Stimulated activated memory B cell treated with anti-CD40 and anti-IgM and Interleukin-4, amounts not matched to agents 10 μg/mL and 1 μg/mL and 100 μg/mL, for 72 hours (primary cell): ENCODE data around the gene APC2.

Source experiments
- ATAC-seq: fragments of 150-1000 bp; cut with Tn5 transposase; 2 replicates; pipeline ENCODE4 v1.10.0; 2021
- H3K27ac Mint-ChIP-seq: one replicate; pipeline ENCODE4 v1.8.0; 2022; ENCODE audit warnings: mild to moderate bottlenecking, mixed read lengths
- H3K27me3 Mint-ChIP-seq: one replicate; pipeline ENCODE4 v1.8.0; 2022; ENCODE audit warnings: mixed read lengths
- H3K36me3 Mint-ChIP-seq: one replicate; pipeline ENCODE4 v1.8.0; 2022; ENCODE audit warnings: mixed read lengths
- H3K4me1 Mint-ChIP-seq: one replicate; pipeline ENCODE4 v1.8.0; 2022; ENCODE audit warnings: mixed read lengths
- H3K4me3 Mint-ChIP-seq: one replicate; pipeline ENCODE4 v1.8.0; 2022; ENCODE audit warnings: mild to moderate bottlenecking, moderate library complexity, mixed read lengths
- H3K9me3 Mint-ChIP-seq: one replicate; pipeline ENCODE4 v1.8.0; 2022; ENCODE audit warnings: mixed read lengths

Gene APC2

DNA sequence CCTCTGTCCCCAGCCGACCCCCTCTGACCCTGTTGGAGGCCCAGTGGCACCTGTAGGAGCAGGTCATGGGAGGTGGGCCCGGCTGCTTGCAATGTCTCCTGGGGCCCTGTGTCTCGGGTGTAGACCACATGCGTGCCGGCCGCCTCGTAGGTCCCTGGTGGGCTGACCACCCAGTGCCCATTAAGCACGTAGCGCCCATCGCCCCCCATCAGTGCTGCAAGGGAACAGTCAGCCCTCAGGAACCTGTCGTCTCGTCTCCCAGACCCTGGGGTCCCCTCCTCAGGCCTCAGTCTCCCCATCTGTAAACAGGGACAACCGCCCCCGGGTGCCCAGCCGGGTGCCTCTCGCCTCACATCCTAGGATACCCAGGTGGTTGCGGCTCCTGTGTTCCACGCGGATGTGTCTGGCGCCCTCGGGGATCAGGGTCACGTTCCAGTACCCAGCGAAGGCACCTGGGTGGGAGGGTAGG, 57.3 kb downstream of the APC2 start:
- no peak for ATAC-seq
- Mint-ChIP-seq H3K4me1 (peaks cover 12% of the 10 kb centered on the region), H3K27me3 (peaks cover 95% of the 10 kb centered on the region), H3K4me3 (no peak overlapping the region), H3K36me3 (peaks cover 5% of the 10 kb centered on the region), H3K27ac (no peak overlapping the region), H3K9me3 (peaks cover 6% of the 10 kb centered on the region)

DNA sequence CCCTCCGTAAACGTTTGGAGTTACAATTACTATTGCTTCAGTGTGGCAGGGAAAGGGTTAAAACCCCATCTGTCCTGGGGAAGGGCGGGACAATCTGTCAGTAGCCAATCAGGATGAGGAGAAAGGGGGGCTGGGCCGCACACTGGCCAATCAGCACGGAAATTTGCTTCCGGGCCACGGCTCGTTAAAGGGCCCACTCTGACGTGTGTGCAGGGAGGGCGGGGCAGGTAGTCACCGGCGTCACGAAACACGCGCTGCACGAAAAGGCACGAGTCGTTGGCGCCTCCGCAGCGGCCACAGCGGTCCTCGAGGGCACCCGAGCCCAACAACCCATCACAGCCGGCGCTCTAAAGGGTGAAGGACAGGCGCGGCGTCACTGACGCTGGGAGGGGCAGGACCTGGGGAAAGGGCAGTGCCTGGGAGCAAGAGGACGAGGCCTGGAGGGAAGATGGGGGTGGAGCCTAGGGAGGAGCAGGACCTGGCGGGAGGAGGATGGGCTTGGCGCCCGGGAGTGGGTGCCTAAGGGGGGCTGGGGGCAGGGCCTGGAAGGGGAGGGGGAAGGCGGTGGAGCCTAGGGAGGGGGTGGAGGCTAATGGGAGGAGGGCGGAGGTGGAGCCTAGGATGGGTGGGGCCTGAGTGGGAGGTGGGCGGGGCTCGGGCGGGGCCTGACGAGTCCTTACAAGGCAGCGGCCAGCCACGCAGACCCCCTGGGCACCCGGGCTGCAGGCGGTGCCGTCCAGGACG, 58.0 kb downstream of the APC2 start:
- ATAC-seq = peak; percentile 82
- Mint-ChIP-seq H3K27me3 (peaks cover 97% of the 10 kb centered on the region), H3K36me3 (peaks cover 5% of the 10 kb centered on the region), H3K4me1 (peaks cover 12% of the 10 kb centered on the region), H3K9me3 (peaks cover 6% of the 10 kb centered on the region), H3K27ac (peak overlapping the region; percentile 94), H3K4me3 (peak overlapping the region; percentile 87)

DNA sequence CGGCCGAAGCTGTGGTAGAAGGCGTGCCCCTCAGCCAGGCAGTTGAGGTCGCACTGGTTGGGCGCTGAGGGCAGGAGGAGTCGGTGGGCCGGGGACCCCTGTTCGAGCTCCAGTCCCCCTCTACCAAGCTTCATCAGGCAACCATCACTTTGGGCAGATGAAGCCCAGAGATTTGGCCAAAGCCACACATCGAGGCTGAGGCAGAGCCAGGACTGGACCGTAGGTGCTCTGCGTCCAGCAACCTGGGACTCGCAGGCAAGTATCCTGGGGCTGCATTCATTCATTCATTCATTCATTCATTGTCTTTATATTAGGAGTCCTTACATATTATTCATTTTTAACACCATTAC, 58.6 kb downstream of the APC2 start:
- ATAC-seq = no peak
- Mint-ChIP-seq H3K27ac (peak overlapping the region; percentile 94), H3K4me1 (peaks cover 12% of the 10 kb centered on the region), H3K4me3 (peak overlapping the region; percentile 12), H3K36me3 (peaks cover 5% of the 10 kb centered on the region), H3K27me3 (peaks cover 92% of the 10 kb centered on the region), H3K9me3 (peaks cover 6% of the 10 kb centered on the region)

DNA sequence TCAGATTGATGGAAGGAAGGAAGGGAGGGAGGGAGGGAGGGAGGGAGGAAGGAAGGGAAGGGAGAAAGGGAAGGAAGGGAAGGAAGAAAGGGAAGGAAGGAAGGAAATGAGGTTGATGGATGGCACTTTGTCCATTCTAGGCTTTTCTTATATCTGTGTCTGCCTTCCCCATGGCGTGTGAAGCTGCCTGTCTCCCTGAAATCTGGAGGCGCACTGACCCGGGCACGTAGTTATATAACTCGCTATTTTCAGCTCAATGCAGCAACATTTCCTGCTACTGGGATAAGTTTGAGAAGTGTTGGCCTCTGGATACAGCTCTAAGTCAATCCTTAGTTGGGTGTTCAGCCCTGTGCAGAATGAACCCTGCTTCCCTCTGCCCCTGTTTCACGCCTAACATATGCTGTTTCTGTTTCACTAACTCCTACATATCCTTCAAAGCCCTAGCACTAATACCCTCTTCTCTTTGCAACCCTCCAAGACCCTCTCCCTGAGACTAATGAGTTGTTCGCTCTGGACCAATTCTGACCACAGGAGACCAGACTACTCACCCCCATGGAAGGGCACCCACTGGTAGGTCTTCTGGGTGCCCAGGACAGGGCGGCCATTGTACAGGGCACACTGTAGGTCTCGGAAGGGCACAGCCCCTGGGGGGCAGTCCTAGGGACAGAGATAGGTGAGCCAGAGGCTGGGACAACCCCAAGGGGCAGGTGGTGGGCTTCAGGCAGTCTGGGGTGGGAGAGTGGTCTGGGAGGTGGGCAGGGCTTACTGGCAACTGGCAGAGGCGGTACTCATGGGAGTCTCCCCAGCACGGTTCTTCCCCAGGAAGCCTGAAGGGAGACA, 59.9 kb downstream of the APC2 start:
- Mint-ChIP-seq H3K9me3 (peaks cover 6% of the 10 kb centered on the region), H3K27me3 (peaks cover 92% of the 10 kb centered on the region), H3K36me3 (peaks cover 5% of the 10 kb centered on the region), H3K4me3 (no peak overlapping the region), H3K4me1 (peaks cover 18% of the 10 kb centered on the region), H3K27ac (no peak overlapping the region)
- no peak for ATAC-seq

DNA sequence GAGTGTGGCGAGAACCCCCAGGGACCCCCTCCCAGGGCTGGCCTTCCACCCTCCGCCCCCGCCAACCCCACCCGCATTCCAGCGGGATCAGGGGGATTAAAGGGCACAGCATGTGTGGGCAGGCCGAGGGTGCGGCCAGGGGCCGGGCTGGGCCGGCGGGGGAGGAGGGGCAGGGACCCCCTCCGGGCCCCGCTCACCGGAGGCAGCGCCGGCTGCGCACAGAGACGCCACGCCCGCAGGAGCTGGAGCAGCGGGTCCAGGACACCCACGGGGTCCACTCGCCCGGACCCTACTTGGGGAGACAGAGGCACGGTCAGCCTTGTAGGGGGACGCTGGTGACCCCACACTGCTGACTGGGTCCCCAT, 60.5 kb downstream of the APC2 start:
- Mint-ChIP-seq H3K27me3 (peaks cover 92% of the 10 kb centered on the region), H3K27ac (no peak overlapping the region), H3K4me3 (no peak overlapping the region), H3K4me1 (peaks cover 18% of the 10 kb centered on the region), H3K9me3 (peaks cover 6% of the 10 kb centered on the region), H3K36me3 (peaks cover 5% of the 10 kb centered on the region)
- no peak for ATAC-seq

DNA sequence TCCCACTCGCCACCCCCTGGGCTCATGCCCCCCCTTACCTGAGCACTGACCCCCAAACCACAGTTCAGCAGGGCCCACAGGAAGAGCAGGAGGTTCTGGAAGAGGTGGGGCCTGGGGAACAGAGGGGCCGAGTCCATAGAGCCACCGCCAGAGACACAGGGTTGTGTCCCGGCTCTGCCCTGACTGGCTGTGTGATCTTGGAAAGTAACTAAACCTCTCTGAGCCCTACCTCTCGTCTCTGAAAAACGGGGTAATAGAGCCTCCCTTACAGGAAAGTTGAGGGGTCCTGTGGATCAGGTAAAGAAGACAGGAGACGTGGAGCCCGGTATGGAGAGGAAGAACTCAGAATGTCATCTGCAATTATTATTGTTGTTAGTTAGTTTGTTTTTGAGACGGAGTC, 60.9 kb downstream of the APC2 start:
- Mint-ChIP-seq H3K4me3 (no peak overlapping the region), H3K9me3 (peaks cover 6% of the 10 kb centered on the region), H3K27ac (no peak overlapping the region), H3K27me3 (peaks cover 91% of the 10 kb centered on the region), H3K4me1 (peaks cover 18% of the 10 kb centered on the region), H3K36me3 (peaks cover 5% of the 10 kb centered on the region)
- ATAC-seq = no peak

DNA sequence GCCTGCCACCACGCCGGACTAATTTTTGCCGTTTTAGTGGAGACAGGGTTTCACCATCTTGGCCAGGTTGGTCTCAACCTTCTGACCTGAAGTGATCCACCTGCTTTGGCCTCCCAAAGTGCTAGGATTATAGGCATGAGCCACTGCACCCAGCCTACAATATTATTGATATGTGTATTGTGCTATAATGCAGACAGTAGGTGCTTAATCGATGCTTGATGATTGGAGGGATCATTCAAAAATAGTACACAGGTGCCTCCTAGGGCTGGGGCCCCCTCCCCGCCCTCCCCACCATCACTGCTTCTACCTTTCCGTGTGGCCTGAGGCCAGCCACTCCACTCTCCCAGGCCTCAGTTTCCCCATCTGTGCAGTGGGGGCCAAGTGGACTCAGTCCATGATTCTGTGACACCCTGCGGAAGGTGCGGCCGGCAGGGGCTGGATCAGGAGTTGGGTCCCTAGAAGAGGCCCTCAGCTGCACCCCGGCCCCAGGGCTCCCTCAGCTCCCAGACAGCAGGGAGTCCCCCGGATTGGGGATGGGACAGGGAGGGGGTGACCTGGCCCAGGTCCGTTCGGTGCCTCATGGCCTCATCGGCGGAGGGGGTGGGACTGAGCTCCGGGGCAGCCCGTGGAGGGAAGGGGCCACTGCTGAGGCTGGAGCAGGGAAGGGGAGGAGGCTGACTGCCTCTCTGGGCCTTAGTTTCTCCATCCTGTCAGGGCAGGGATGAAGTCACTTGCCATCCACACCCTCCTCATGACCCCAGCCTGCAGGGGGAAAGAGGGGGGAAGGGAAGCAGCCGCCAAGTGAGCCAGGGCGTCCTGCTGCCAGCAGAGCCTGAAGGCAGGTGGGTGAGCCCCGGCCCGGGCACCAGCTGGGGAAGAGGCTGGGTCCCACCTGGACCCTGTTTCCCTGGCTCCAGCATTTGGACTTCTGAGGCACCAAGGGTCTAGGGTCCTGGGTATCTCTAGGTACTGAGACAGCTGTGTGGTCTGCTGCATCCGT, 61.7 kb downstream of the APC2 start:
- Mint-ChIP-seq H3K4me3 (no peak overlapping the region), H3K36me3 (peaks cover 5% of the 10 kb centered on the region), H3K27ac (no peak overlapping the region), H3K4me1 (peaks cover 18% of the 10 kb centered on the region), H3K9me3 (peaks cover 8% of the 10 kb centered on the region), H3K27me3 (peaks cover 91% of the 10 kb centered on the region)
- no peak for ATAC-seq

DNA sequence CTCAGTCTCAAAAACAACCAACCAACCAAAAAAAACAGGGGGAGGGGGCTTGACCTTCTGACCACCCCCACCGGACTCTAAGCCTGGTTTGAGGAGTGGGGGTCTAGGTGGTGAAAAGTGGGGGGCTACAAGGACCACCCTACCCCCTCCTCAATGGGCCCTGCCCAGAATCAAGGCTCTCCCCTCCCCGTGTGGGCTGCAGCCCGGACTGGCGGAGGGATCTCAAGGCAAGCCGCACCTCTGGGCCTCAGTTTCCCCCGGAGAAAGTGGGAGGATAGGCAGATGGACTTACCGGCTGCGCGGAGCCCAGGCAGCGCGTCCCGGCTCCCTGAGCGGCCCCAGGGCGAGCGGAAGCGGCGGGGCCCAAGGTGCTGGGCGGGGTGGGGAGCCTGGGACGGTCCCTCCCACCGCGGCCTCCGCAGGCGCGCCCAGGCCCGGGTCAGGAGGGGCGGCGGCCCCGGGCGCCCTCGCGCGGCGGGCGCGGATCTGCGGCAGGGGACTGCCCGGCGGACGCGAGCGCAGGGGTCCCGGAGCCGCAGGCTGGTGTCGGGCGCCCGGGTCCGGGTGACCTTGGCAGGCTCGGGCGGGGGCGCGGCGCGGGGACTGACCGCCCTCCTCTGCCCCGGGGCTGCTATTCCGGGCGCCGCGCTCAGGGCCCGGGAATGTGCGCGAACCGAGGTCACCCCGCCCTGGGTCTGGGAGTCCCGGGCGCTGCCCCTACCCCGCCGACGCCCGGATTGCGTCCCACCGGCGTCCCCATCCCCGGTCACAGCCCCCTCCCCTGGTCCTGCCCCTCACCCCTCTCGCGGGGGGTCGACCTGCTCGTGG, 63.0 kb downstream of the APC2 start, which contains the start of gene ADAMTSL5:
ADAMTSL5 (minus strand) TSS at position 349 of the 828 bp plus-strand sequence. CDS start 2,076 bp downstream, outside the sequence.
- peak within 1 kb of the TSS; percentile 58 for H3K4me3 Mint-ChIP-seq
- H3K9me3 Mint-ChIP-seq = peaks cover 7% of the 10 kb centered on the region
- peaks cover 2% of the 10 kb centered on the region for H3K36me3 Mint-ChIP-seq
- H3K27ac Mint-ChIP-seq = no peak within 1 kb of the TSS
- peaks cover 87% of the 10 kb centered on the region for H3K27me3 Mint-ChIP-seq
- H3K4me1 Mint-ChIP-seq = peaks cover 9% of the 10 kb centered on the region
- peak; percentile 74 for ATAC-seq

DNA sequence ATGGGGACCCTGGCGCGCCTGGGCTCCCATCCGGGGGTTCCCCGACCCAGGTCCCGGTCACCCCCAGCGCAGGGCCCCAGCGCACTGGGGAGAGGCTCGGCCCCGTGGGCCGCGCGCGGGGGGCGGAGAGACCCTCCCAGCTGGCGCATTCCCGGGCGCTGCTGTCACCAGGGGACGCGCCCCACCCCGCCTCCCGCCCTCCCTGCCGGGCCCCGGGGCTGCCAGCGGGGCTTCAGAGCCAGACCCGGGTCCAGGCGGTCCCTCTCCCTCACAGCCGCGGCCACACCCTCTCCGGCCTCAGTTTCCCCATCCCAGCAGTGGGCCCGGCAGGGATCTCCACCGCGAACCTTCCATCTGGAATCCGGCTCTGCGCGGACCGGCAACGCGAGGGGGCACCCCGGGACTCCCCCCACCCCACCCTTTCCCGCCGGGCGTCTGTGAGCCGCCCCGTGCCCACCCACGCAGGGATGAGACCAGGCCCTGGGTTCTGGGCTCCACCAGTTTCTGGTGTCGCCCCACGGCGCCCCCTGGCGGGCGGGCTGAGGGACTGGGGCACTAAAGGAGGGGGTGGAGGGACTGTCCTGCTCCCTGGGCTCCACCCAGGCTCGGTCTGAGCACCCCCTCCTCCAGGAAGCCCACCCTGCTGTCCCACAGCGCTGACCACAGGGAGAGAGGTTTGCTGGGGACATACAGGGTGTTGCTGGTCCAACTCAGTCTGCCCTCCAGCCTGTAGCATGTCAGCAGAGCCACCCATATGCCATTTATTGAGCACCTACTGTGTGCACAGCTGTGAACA, 63.8 kb downstream of the APC2 start:
- Mint-ChIP-seq H3K27me3 (peaks cover 87% of the 10 kb centered on the region), H3K36me3 (no peaks in the 10 kb centered on the region), H3K4me3 (peak overlapping the region; percentile 1), H3K9me3 (peaks cover 3% of the 10 kb centered on the region), H3K27ac (no peak overlapping the region), H3K4me1 (peaks cover 6% of the 10 kb centered on the region)
- peak; percentile 38 for ATAC-seq

DNA sequence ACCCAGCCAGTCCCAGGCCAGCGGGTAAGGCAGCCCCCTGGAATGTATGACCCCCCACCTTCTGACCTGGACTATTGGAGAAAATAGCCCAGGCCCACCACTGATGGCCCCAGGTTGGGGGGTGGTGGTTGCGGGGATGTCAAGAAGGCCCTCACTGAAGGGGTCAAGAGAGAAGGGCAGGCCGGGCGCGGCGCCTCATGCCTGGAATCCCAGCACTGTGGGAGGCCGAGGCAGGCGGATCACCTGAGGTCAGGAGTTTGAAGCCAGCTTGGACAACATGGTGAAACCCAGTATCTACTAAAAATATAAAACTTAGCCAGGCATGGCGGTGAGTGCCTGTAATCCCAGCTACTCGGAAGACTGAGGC, 64.4 kb downstream of the APC2 start:
- Mint-ChIP-seq H3K9me3 (peaks cover 2% of the 10 kb centered on the region), H3K27ac (no peak overlapping the region), H3K36me3 (no peaks in the 10 kb centered on the region), H3K4me1 (peaks cover 6% of the 10 kb centered on the region), H3K4me3 (peak overlapping the region; percentile 1), H3K27me3 (peaks cover 87% of the 10 kb centered on the region)
- no peak for ATAC-seq

DNA sequence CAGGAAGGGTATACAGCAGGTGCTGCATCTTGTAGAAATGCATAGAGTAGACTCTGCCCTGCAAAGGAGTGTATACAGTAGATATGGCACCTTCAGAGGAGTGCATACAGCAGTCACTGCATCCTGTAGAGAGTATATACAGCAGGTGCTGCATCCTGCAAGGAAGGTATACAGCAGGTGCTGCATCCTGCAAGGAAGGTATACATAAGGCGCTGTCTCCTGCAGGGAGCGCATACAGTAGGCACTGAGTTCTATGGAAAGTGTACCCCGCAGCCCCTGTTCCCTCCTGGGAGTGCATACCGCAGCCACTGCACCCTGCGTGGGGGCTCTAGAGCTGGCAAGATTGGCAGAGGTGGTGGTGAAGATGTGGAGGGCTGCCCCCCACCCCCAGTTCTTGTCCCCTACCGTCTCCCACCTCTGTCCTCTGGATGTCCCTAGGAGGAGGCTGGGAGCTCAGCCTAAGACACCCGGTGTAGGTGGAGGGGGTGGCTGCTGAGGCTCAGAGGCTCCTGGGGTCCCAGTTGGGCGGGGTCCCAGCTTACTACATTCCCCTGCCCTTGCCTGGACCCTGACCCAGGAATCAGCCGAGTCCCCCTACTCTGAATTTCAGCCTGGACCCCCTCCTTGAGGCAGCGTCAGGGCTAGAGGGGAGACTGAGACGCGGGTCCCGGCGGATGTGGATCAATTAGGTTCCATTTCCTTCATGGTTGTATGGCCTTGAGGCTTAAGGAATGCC, 65.2 kb downstream of the APC2 start:
- Mint-ChIP-seq H3K9me3 (peaks cover 2% of the 10 kb centered on the region), H3K36me3 (no peaks in the 10 kb centered on the region), H3K27me3 (peaks cover 78% of the 10 kb centered on the region), H3K27ac (no peak overlapping the region), H3K4me1 (peaks cover 6% of the 10 kb centered on the region), H3K4me3 (no peak overlapping the region)
- ATAC-seq = no peak

DNA sequence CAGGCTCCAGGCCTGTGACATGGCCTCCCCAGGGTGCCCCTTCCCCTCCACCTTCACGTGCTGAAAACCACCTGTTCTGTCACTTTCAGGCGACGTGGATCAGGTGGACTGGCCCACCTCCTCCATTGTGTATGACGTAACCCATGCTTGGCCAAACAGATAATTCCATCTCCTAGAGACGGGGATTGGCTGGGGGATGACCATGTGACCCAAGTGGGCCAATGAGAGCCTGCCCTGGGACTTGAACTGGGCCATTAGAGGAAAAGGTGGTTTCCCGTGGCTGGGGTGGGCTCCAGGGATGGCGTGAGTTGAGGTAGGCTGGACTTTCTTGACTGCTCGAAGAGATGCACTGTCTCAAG, 66.5 kb downstream of the APC2 start:
- ATAC-seq = no peak
- H3K4me1 Mint-ChIP-seq = peaks cover 6% of the 10 kb centered on the region

DNA sequence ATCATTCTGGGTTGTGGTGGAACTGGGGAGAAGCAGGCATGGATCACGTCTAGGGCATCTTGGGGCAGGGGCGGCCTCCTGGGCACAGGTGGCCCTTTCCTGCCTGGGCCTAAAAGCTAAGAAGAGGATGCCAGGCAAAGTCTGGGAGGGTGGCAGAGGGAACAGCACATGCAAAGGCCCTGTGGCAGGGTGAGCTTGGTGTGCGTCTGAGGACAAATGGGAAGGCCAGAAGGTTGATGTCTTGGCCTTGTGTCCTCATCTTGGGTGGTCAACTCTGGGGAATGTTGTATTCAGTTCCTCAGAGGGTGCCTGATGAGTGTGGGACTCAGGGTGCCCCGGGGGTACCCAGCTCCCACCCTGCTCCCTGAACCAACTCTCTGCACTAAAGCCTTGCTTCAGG, 68.5 kb downstream of the APC2 start:
- Mint-ChIP-seq H3K27me3 (peaks cover 76% of the 10 kb centered on the region), H3K4me1 (peaks cover 6% of the 10 kb centered on the region), H3K36me3 (no peaks in the 10 kb centered on the region), H3K4me3 (no peak overlapping the region), H3K9me3 (peaks cover 2% of the 10 kb centered on the region), H3K27ac (no peak overlapping the region)
- ATAC-seq = no peak

More for the DNA sequence above, 66.5 kb downstream of the APC2 start:
- Mint-ChIP-seq H3K36me3 (no peaks in the 10 kb centered on the region), H3K27ac (no peak overlapping the region), H3K27me3 (peaks cover 71% of the 10 kb centered on the region), H3K4me3 (no peak overlapping the region), H3K9me3 (peaks cover 2% of the 10 kb centered on the region)
